GM19468 (cell line): Measurements from ENCODE around the gene BARHL2.

Source experiments
- ATAC-seq: cut with Tn5 transposase; IDR thresholded peaks from one replicate; pipeline ENCODE4 v1.9.1; 2021; ENCODE audit warnings: mild to moderate bottlenecking, moderate library complexity, moderate number of reproducible peaks; ENCODE audit not compliant: unreplicated experiment; ENCODE audit errors: extremely low read depth

BARHL2 gene

DNA sequence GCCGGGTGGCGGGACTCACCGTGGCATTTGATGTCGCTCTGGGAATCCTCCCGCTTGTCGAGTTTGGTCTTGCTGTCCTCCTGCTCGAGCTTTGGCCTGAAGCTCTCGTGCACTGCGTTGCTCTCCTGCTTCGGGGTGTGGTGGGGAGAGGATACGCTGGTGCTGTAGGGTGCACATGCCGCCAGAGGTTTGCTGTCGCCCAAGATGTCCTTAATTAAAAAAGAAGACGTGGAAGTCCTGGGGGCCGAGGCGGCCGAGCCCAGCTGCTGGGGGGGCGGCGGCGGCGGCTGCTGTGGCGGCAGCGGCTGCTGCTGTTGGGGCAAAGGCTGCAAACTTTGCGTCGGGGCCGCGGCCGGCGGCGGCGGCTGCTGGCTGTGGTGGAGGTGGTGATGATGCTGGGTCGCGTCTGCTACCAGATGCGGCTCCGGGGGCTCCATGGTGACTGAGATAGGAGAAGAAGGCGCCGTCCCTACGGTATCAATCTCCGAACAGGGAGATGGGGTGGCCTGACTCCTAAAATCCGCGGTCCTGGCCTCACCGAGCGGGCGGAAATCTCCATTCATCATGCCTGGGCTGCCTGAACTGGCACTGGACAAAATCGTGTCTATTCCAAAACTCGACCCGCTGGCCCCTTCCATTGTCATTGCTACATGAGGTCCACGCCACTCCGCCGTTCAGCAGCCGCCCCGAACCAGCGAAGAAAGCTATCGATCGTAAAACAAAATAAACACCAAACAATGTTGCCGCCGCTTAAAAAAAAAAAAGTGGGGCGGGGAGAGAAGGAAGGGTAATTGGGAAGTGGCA, at the start of gene BARHL2:
TSS of gene BARHL2 (minus strand) at position 751 of the 804 bp plus-strand sequence. CDS start at position 644, 107 bp downstream.
- no peak for ATAC-seq

DNA sequence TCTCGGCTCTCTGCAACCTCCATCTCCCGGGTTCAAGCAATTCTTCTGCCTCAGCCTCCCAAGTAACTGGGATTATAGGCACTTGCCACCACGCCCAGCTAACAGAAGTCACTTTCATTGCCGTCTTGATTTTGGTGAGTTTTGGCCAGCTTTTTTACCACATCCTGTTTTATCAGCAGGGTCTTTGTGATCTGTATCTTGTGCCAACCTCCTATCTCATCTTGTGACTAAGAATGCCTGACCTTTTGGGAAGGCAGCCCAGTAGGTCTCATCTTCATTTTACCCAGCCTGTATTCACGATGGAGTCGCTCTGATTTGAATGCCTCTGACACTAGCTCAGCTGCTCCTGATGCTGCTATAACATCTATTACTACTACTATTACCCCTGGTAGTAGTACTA, 46.8 kb upstream of the BARHL2 start:
- ATAC-seq, result no peak

DNA sequence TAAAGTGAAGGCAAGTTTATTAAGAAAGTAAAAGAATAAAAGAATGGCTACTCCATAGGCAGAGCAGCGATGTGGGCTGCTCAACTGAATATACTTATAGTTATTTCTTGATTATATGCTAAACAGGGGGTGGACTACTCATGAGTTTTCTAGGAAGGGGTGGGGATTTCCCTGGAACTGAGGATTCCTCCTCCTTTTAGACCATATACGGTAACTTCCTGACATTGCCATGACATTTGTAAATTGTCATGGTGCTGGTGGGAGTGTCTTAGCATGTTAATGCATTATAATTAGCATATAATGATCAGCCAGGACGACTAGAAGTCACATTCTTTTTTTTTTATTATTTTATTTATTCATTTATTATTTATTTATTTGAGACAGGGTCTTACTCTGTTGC, 46.4 kb upstream of the BARHL2 start:
- ATAC-seq, result no peak

DNA sequence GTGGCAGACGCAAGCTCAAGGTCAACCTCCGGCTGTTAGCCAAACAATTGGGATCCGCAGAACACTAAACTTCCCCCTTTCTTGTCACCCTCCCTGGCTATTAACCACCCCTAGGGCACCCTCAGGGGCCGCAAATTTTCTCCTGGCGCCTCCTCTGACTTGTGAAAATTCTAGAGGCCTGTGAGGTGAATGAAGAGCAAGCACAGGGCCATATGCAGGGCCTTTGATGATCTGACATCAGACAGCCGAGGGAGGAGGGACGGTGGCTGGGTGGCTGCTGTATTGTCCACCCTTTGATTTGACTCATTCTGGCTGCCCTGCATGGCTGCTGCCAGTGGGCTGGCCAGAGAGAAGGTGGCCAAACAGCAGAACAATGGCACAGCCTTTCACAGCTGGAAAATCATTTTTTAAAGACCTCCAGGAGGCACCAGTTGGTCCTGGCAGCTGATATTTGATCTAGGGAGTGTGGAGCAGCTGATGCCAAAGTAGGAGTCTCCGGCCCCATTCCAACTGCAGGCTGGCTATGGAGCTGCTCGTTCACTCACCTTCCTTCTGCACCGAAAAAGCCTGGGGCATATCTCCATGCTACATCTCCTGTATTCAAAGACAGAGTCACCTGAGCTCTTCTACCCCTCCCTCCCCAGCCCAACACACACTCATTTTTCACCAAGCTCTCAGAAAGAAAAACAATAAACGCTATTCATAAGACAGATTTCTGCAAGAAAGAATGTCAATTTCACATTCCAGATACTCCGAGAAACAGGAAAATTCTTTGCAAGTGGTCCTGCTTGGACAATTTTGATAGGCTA, 44.9 kb upstream of the BARHL2 start:
- no peak for ATAC-seq

DNA sequence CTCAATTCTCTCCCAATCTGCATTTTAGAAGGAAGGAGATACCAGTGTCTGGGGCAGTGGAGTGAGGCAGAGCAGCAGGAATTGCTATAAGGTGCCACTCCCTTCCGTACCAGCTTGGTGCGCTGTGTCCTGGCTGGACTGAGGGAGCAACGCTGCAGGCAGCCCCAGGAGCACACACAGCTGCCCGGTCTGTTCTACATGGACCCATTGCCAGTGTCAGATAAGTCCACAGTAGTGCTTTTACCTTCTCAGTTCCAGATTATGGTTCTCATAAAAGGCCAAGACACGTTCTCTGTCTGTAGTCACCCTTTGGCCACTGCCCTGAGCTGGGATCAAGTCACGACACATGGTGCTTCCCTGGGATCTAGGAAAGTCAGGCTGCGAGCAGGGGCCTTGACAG, 44.1 kb upstream of the BARHL2 start:
- no peak for ATAC-seq

DNA sequence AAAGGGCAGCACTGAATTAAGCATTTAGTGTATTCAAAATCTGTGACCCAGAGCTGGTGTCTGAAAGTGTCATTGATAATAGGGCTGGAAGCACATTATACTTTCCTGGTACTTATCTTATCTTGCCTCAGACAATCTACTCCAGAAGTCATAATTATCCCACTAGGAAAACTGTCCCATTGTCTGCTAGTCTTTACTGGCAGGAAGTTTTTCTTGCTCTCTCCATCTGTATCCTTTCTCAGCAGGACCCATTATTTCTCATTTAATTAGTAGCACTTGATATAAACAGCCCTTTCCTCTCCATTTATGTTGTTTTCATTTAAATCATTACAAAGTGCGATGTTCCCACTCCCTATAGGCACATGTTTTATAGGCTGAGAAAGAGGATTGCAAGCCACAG, 36.5 kb upstream of the BARHL2 start:
- ATAC-seq, result no peak

DNA sequence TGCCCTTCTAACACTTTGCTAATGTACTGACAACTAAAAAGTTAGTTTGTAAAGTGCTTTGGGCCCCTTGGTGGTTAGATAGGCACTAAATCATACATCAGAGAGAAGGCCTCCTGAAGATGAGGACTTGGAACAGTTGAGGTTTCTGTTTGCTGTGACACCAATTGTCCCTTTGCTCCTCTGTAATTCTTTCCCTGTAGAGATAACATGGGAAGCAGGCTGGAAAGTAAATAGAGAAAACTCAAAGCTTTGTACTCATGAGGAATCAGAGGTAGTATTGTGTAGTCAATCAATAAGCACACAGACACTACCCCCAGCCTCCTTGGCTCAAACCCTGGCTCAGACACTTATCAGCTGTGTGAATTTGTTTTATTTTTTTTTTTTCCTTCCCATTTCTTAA, 31.6 kb upstream of the BARHL2 start:
- no peak for ATAC-seq

DNA sequence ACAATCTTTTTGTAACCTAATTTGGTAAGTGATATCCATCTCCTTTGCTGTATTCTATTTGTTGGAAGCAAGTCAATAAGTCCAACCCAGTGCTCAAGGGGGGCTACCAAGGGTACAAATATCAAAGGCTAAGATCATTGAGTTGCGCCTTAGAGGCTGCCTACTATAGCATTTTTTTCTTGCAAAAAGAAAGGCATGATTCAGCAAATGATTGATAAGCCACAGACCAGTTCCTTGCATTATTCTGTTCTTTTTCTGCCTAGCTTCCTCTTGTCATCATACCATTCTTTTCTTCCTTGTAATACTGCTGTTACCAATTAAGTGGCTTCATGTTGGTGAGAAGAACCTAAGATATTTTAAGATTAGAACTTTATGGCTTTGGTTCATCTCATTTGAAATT, 29.8 kb upstream of the BARHL2 start:
- ATAC-seq, result no peak

DNA sequence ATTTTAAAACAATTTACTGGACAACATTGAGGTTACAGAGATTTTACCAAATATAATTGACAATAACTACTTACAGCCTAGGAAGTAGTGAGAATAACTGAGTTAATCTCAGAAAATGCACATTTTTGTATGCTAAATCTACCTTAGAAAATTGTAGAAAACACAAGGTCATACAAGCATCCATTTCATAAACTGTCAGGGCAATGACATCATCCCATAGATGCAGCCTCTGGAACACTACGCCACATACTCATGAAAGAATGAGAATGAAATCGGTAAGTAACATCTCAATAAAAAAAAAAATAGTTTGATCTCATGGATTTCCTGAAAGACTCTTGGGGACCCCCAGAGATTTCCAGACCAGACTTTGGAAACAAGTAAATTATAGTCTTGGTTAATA, 28.9 kb upstream of the BARHL2 start:
- no peak for ATAC-seq

DNA sequence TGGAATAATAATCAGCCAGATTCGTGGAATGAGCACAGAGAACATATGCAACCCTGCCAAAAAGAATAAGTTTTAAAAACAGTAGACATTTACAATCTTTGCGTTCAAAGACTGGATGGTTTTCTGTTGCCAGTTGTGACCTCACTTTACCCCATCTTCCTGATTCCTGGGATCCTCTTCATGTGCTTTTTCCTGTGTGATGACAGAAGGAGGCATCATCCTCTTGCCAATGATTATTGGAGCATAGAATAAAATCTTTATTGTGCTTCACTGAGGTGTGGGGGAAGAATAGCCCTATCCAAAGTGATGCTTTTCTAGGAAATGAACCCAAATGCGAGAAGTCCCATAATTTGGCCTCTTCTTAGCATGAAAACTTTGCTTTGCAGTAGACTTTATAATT, 15.0 kb upstream of the BARHL2 start:
- ATAC-seq, result no peak

DNA sequence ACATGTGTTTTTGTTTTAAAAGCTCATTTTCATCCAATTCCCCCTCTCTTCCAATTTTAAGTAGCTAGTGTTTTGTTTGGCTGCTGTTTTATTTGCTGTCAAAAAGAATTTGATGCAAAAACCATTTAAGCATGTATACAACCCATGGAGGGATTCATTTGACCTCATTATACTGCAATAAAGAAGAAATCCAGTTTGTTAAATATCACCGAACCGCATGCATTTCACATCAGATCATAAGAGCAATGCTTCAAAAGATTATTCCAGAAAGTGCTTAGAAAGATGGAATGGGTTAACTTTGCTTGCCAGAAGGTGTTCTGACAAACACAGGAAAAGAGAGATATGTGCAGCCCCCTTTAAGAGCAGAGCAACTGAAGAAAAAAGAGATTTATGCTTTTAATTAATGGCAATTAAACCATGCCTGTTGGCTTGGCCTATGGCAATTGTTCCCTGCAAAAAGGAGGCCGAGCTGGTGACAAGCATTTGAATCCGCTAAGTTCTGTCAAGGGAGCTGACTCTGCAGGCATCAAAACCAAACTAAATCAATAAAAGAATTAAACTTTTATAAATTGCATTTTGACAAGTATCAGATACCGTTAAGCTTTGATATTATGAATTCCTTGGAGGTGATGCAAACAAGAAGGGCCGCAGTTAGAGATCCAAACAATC, 14.4 kb upstream of the BARHL2 start:
- no peak for ATAC-seq

DNA sequence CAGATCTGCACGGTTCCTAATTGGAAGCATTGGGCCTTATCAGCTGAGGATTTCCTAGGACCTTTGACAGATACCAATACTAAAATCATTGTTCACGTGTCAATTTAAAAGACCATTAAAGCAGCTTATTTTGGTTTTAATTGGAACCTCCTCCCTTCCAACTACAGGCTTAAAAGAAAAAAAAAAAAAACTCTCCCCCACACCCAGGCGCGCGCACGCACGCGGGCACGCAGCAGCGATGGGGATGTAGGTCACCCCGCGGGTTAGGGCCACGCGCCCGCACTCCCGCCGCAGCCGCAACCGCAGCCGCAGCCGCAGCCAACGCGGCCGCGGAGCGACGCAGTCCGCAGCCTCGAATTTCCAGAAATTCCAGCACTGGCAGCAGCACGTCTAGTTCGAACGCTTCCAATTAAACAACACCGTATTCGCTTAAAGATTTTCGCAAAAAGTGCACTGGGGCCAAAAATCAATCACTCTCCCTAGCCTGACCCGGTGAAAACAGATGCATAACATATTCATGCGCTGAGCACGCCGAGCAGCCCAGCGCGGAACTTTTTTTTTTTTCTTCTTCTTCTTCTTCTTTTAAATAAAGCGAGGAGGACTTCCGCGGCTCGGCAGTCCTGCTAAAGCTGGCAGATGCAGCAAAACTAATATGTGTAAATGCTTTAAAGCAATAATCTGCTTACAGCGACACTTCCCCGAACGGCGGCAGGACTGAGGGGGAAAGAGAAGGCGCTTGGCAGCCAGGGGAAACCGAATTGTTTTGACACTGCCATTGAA, 13.3 kb upstream of the BARHL2 start:
- no peak for ATAC-seq

DNA sequence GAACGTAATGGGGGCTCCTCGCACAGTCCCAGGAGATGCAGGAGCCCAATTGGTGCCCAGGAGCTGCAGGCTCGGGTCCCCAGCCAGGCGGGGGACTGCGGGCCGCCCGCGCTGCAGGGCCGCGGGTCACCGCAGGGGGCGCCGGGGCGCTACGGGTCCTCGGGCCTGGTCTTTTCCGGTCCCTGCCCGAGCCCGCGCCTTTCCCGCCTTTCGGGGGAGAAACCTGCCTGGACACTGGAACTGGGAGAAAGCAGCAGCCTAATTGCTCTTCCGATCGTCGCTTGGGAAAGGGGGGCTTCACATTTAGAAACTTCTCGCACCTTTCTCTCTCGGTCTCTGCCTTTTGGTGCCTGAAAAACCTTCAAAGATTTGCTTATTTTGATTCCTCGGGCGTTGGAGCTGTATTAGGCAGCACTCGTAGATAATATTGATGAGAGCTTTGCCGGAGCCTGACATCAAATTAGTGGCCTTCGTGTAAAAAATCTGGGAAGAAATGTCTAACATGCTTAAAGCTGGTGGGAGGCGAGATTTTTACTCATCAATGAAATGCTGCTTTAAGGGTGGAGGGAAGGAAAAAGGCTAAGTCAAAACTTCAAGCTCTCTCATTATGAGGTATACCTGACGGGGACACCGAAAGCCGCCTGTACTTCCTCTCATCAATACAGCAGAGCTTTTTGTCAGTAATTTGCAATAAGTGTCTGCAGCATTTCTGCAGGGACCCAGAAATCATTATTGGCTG, 12.6 kb upstream of the BARHL2 start:
- no peak for ATAC-seq

DNA sequence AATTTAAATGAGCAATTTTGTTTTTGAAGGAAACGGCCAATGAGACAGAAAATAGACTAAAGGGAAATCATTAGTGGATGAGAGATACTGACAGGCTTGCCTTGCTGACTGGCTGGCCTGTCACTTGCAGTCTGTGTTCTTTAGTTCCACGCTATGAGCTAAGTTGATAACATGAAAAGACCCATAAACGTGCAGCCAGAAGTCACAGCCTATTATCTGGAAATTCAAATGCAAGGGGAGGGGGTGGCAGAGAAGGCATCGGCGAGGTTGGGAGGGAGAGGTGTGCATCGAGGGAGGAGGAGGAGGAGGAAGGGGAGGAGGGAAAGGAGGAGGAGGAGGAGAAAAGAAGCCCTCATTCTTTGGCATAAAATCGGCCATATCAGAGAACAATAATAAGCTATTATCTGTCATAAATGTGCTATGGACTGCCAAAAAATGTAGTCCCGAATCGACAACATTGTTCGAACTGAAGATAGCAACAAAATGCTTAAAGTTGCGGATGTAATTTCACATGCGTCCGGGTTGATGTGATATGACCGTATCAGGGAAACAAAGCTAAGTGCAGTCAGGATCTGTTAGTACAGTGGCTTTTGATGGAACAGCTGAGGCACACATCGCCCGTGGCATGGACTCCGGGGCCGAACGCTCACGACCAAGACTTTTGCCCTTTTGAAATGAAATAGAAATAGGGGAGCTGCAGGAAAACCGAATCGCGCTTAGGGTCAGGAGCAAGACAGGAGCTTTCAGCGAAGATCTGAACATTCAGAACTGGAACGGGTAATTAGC, 11.6 kb upstream of the BARHL2 start:
- ATAC-seq, result no peak

DNA sequence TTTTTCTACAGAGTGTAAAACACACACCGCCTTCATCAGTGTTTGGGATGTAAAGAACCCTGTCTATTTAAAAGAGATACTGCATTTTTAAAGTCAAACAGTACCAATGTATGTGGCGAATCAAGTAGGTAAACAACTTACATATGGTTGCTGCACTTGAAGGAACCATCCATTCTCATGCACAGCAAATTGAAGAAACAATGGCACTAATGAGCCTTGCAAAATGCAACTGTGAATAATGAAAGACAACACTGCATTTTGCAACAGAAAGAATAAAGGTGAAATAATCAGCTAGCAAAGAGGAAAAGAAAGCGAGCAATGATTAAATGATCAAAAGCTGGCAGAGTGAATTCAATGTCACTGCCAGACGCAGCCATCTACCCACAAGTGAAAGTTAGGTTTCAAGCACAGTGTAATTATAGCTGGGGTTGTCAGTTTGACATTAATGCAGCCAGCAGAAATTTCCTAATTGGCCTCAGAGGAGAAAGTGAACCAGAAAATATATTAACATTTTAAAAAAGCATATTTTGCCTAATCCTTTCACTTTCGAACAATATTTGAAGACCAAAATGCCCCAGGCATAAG, 10.9 kb upstream of the BARHL2 start:
- no peak for ATAC-seq

DNA sequence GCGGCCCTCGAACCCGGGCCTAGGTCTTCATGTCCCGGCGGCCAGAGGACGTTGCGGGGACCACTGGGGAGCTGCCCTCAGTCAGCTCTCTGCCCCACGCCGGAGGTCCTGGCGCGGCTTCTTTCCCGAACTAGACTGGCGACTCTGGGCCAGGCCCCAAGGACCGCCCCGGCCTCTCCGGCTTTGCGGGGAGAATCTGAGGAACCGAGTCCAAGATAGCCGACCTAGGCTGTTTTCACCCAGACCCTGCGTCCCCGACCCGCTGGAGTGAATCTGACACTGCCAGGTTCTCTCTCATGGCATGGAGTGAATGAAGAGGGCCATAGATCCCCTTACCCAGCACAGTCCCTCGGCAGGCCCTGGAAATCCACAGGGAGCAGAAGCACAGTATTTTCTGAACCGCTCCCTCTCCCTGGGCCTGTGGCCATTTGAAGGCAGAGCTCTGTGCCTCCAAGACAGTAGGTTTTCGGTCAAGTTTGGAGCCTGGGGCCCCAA, 9.9 kb upstream of the BARHL2 start:
- ATAC-seq, result no peak

DNA sequence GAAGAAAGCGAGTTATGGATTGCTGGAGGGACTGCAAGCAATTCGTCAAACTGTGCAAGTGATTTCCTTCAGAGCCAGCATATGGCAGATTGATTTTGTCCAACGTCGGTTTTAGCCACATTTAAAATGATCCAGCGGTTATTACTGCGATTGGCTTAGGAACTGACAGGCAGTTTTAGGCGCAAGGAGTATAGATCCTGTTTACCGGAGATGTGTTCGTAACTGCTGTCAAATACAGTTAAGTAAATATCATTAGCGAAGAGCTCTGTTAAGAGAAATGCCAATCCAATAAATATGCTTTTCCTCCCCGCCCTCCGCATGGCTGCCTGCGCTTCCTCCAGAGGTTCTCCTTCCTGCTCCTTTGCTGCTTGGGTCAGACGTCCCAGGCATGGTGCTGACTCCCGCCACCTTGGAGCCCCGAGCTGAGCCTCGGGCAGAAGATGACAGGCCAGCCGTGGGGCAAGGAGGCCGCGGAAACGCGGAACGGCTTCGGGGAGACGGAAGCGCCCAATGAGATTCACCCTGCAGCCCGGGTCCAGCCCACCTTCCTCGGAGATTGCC, 9.4 kb upstream of the BARHL2 start:
- ATAC-seq, result no peak
